Activated naive CD4-positive, alpha-beta T cell treated with anti-CD3 and anti-CD28 coated beads, Interleukin-2, amount 10 ng/mL, durations not matched to agents 7 days and 5 days (primary cell): ENCODE measurements around the gene ABCC3.
A peak's percentile ranks its signal among the peaks of the same experiment; 100 is the strongest.

ENCODE experiments used
- CTCF ChIA-PET: fragments of 350-600 bp; sonication (Branson Sonifier 250); formaldehyde crosslinking; loops from one replicate; lab custom pipeline; 2021; ENCODE audit warnings: antibody characterized with exemption; lab: Charles Lee
- DNase-seq: peaks from one replicate; pipeline ENCODE4 v3.0.0-alpha.2; 2020
- H3K27ac Mint-ChIP-seq: one replicate; pipeline ENCODE4 v1.8.0; 2021; ENCODE audit warnings: mild to moderate bottlenecking, moderate library complexity, mixed read lengths
- H3K27me3 Mint-ChIP-seq: one replicate; pipeline ENCODE4 v1.8.0; 2021; ENCODE audit warnings: mild to moderate bottlenecking, mixed read lengths
- H3K36me3 Mint-ChIP-seq: one replicate; pipeline ENCODE4 v1.8.0; 2021; ENCODE audit warnings: mixed read lengths
- H3K4me1 Mint-ChIP-seq: one replicate; pipeline ENCODE4 v1.8.0; 2021; ENCODE audit warnings: mixed read lengths
- H3K4me3 Mint-ChIP-seq: one replicate; pipeline ENCODE4 v1.8.0; 2021; ENCODE audit warnings: mild to moderate bottlenecking, moderate library complexity, mixed read lengths
- H3K9me3 Mint-ChIP-seq: one replicate; pipeline ENCODE4 v1.8.0; 2021; ENCODE audit warnings: mixed read lengths

Gene ABCC3

GRCh38 chr17:50687200-50688066 lies 52.8 kb downstream of the ABCC3 start:
- DNase-seq = no peak
- peaks cover 2% of the 10 kb centered on the region for H3K36me3 Mint-ChIP-seq
- CTCF ChIA-PET = no interaction called here

DNA sequence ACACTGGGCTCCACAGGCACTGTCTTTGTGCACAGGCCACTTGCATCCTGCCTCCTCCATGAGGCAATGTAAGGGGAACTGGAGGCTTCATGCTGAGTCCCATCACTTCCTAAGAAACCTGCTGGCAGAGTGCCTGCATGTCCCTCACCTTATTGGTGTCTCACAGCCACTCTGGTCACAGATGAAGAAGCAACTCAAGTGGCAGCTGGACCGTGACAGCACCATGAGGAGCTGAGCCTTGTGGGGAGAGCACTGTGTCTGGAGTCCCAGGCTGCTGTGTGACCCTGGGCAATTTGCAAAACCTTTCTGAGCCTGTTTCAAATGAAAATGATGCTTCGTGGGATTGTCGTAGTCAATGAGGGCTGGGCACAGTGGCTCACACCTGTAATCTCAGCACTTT lies 53.6 kb downstream of the ABCC3 start:
- CTCF ChIA-PET = no interaction called here

More at GRCh38 chr17:50687200-50688066, 52.8 kb downstream of the ABCC3 start:
- no peaks in the 10 kb centered on the region for H3K9me3 Mint-ChIP-seq
- no peak overlapping the region for H3K27ac Mint-ChIP-seq
- peaks cover 34% of the 10 kb centered on the region for H3K27me3 Mint-ChIP-seq
- H3K4me1 Mint-ChIP-seq = no peaks in the 10 kb centered on the region
- no peak overlapping the region for H3K4me3 Mint-ChIP-seq

DNA sequence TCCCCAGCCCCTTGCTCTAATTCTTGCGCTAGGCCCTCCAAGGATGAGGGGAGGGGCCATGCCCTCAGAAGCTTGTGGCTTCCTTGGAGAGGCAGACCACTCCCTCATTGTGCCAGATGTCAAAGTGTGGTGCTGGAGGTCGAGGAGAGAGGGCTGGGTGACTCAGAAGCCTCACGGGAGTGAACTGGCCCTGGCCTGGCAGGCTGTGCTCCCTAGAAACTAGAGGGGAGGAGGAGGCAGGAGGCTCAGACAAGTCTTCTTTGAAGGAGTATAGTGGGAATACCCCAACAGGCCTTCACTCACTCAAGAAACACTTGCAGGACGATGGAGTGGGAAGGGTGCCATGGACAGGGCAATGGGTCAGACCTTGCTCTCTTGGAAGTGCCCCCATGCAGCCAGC lies 54.6 kb downstream of the ABCC3 start:
- Mint-ChIP-seq H3K9me3 (no peaks in the 10 kb centered on the region), H3K27ac (no peak overlapping the region), H3K4me1 (no peaks in the 10 kb centered on the region), H3K4me3 (no peak overlapping the region), H3K36me3 (peaks cover 12% of the 10 kb centered on the region), H3K27me3 (peaks cover 20% of the 10 kb centered on the region)
- CTCF ChIA-PET = no interaction called here
- DNase-seq = no peak

More for the DNA sequence above, 53.6 kb downstream of the ABCC3 start:
- H3K9me3 Mint-ChIP-seq = no peaks in the 10 kb centered on the region
- peaks cover 30% of the 10 kb centered on the region for H3K27me3 Mint-ChIP-seq
- H3K36me3 Mint-ChIP-seq = peaks cover 5% of the 10 kb centered on the region
- H3K4me3 Mint-ChIP-seq = no peak overlapping the region
- no peak overlapping the region for H3K27ac Mint-ChIP-seq
- H3K4me1 Mint-ChIP-seq = no peaks in the 10 kb centered on the region
- DNase-seq = no peak

GRCh38 chr17:50689956-50690886 lies 55.5 kb downstream of the ABCC3 start:
- H3K36me3 Mint-ChIP-seq = peaks cover 15% of the 10 kb centered on the region
- no peak overlapping the region for H3K27ac Mint-ChIP-seq
- peaks cover 15% of the 10 kb centered on the region for H3K27me3 Mint-ChIP-seq
- DNase-seq = no peak
- H3K4me1 Mint-ChIP-seq = no peaks in the 10 kb centered on the region
- H3K9me3 Mint-ChIP-seq = no peaks in the 10 kb centered on the region
- CTCF ChIA-PET = no interaction called here
- H3K4me3 Mint-ChIP-seq = no peak overlapping the region

- Mint-ChIP-seq H3K36me3 (peaks cover 23% of the 10 kb centered on the region), H3K9me3 (no peaks in the 10 kb centered on the region), H3K4me3 (no peak overlapping the region), H3K27ac (no peak overlapping the region), H3K27me3 (peaks cover 15% of the 10 kb centered on the region), H3K4me1 (peaks cover 2% of the 10 kb centered on the region)
- CTCF ChIA-PET = interaction anchor here (1.0 kb wide), 1 partner anchor 9 kb away, joined by 4 read pairs; no protein-coding TSS in a partner anchor
- no peak for DNase-seq
These were observed 56.3 kb downstream of the ABCC3 start for GRCh38 chr17:50690887-50691549.

DNA sequence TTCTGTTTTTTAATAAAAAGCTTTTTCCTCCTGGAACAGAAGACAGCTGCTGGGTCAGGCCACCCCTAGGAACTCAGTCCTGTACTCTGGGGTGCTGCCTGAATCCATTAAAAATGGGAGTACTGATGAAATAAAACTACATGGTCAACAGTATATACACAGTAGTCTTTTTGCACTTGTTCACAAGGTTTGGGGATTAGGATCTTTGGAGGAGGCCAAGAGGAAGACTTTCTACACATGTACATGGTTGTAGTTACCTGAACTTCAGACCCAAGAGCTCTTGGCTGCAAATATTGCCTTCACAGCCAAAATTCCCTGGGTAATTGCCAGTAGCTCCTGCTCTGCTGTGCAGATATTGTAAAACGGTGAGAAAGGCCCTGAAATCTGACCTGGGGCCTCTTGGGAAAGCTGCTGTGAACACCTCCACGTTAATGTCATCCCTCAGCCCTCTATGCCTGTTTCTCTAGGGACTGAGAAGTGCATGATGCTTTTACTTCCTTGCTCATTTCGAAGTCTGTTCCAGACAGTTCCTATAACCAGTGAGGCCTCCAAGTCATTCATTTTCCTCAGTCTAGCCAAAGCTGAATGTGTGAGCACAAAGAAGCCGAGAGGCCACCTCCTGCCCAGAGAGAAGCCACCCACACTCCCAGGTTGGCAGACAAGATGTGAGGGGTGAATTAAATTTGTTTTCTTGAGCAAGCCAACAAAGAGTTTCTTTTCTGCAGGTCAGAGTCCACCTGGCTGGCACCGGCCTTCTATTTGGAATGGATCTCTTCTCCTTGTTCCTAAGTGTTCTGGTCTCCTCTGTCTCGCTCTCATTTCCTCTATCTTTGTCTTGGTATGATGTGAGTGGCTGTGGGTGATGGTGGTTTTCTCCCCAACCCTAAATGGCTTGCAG lies 57.1 kb downstream of the ABCC3 start:
- Mint-ChIP-seq H3K36me3 (peaks cover 31% of the 10 kb centered on the region), H3K27me3 (peaks cover 8% of the 10 kb centered on the region), H3K9me3 (no peaks in the 10 kb centered on the region), H3K27ac (no peak overlapping the region), H3K4me3 (no peak overlapping the region), H3K4me1 (peaks cover 2% of the 10 kb centered on the region)
- DNase-seq = no peak
- CTCF ChIA-PET = interaction anchor here (1.0 kb wide), 1 partner anchor 9 kb away, joined by 4 read pairs; no protein-coding TSS in a partner anchor

DNA sequence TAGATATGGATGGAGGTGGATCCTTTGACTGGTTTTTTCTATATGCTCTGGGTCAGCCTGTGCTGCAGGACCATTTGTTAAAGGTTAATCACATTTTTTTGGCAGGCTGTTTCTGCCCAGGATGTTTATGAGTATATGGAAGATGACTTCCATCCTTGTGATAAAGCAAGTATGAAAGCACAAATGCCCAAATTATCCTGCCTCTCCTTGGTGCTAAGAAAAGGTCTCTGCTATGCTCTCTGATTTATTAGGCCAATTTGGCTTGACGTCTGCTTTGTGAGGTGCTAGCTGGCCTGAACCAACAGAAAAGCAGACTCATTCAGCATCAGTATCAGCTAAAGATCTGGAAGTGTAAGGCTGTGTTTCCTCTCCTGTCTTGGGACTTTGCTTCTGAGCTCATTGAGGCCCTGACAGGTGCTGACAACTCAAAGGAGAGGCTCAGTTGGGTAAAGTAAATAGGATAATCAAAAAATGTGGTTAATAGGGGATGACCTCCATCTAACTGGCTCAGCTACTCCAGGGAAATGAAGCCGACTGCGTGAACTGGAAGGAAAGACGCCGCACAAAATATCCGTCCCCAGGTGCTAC lies 57.9 kb downstream of the ABCC3 start:
- no peak overlapping the region for H3K4me3 Mint-ChIP-seq
- no peak for DNase-seq
- H3K27me3 Mint-ChIP-seq = peaks cover 4% of the 10 kb centered on the region
- H3K27ac Mint-ChIP-seq = no peak overlapping the region
- no peaks in the 10 kb centered on the region for H3K9me3 Mint-ChIP-seq
- peaks cover 36% of the 10 kb centered on the region for H3K36me3 Mint-ChIP-seq
- peaks cover 10% of the 10 kb centered on the region for H3K4me1 Mint-ChIP-seq
- CTCF ChIA-PET = interaction anchor here (1.6 kb wide), 1 partner anchor 56 kb away, joined by 4 read pairs; no protein-coding TSS in a partner anchor

DNA sequence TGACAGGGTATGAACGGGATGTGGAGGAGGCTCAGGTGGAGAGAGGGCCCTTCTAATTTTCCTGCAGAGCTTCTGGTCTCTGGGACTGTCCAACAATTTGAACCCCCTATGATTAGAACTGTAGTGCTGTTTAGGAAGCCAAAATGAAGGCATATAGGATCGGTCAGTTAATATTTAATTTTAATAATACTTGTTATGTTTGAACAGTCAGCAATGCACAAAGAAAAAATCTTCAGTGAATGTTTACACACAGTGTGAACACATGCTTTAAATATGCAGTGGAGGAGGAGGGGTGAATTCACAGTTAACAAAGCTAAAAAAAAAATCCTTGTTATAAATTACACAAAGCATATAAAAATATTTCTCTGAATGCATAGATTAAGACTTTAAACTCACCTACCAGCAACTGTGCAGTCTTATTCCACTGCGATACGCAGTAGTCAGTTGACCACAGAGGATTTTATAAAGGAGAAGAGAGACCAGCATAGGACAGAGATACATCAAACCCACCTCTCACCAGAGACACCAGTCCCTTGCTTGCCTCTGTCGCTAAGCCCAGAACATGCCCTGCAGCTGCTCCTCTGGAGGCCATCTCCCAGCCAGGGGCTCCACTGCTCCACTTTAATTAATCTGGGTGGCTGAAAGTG lies 58.5 kb downstream of the ABCC3 start:
- Mint-ChIP-seq H3K4me1 (peaks cover 16% of the 10 kb centered on the region), H3K27ac (no peak overlapping the region), H3K27me3 (peaks cover 4% of the 10 kb centered on the region), H3K4me3 (no peak overlapping the region), H3K36me3 (peaks cover 39% of the 10 kb centered on the region), H3K9me3 (no peaks in the 10 kb centered on the region)
- DNase-seq = no peak
- CTCF ChIA-PET = interaction anchor here (1.4 to 6.4 kb wide), 3 partner anchors 20 to 65 kb away, joined by 3 to 81 read pairs (median 4); no protein-coding TSS in a partner anchor

- H3K36me3 Mint-ChIP-seq = peaks cover 60% of the 10 kb centered on the region
- H3K27ac Mint-ChIP-seq = peak overlapping the region; percentile 37
These were observed 61.7 kb downstream of the ABCC3 start for GRCh38 chr17:50696365-50696879.

GRCh38 chr17:50697062-50697461 lies 62.4 kb downstream of the ABCC3 start:
- no peaks in the 10 kb centered on the region for H3K9me3 Mint-ChIP-seq
- no peaks in the 10 kb centered on the region for H3K27me3 Mint-ChIP-seq
- H3K4me3 Mint-ChIP-seq = no peak overlapping the region
- CTCF ChIA-PET = interaction anchor here (0.6 to 6.4 kb wide), 3 partner anchors 64 to 153 kb away, joined by 3 to 81 read pairs (median 3); no protein-coding TSS in a partner anchor
- peak overlapping the region; percentile 29 for H3K27ac Mint-ChIP-seq
- DNase-seq = no peak
- peaks cover 63% of the 10 kb centered on the region for H3K36me3 Mint-ChIP-seq
- peaks cover 25% of the 10 kb centered on the region for H3K4me1 Mint-ChIP-seq

More at GRCh38 chr17:50696365-50696879, 61.7 kb downstream of the ABCC3 start:
- Mint-ChIP-seq H3K27me3 (no peaks in the 10 kb centered on the region), H3K4me1 (peaks cover 21% of the 10 kb centered on the region), H3K4me3 (no peak overlapping the region), H3K9me3 (no peaks in the 10 kb centered on the region)
- no peak for DNase-seq
- CTCF ChIA-PET = interaction anchor here (0.7 to 6.4 kb wide), 3 partner anchors 9 to 69 kb away, joined by 3 to 81 read pairs (median 4); no protein-coding TSS in a partner anchor

- Mint-ChIP-seq H3K27ac (peak overlapping the region; percentile 29), H3K9me3 (no peaks in the 10 kb centered on the region), H3K4me1 (peaks cover 32% of the 10 kb centered on the region), H3K36me3 (peaks cover 59% of the 10 kb centered on the region), H3K4me3 (no peak overlapping the region), H3K27me3 (no peaks in the 10 kb centered on the region)
- no peak for DNase-seq
- CTCF ChIA-PET = interaction anchor here (1.2 to 6.4 kb wide), 2 partner anchors 70 to 153 kb away, joined by 3 to 81 read pairs; no protein-coding TSS in a partner anchor
These were observed 63.1 kb downstream of the ABCC3 start for GRCh38 chr17:50697663-50698272.
